Uterus (tissue), 2 donors: ENCODE measurements around the gene CDCP2.

Experiments used
- POLR2A ChIP-seq, 2 donors: fragments of 450-650 bp; IDR thresholded peaks; one replicate each; pipeline ENCODE4 v1.6.1; 2016; ENCODE audit warnings: antibody characterized with exemption in 2 of 2, mild to moderate bottlenecking in 1 of 2, moderate library complexity in 1 of 2
- TF ChIP-seq, protein P1 (sequence below), 4 experiments: fragments of 200-600 bp in 2 of 4; fragments of 450-650 bp in 2 of 4; sonication (generic) in 2 of 4; IDR thresholded peaks; one replicate each; pipeline ENCODE4 v1.5.1; 2016 to 2019; ENCODE audit warnings: antibody characterized with exemption in 4 of 4, mild to moderate bottlenecking in 2 of 4, moderate library complexity in 1 of 4

DNA sequence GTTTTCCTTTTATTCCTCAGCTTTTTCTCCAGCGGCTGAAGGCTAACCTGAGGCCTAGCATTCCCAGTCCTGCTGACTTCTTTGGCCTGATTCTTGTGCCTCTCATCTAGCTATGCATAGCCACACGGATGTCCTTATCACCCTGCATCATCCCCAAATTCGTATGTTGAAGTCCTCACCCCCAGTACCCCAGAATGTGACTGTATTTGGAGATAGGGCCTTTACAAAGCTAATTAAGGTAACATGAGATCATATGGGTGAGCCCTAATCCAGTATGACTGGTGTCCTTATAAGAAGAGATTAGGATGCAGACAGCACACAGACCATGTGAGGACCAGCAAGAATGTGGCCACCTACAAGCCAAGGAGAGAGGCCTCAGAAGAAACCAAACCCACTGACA, 44.6 kb downstream of the CDCP2 start:
- no peak for TF ChIP-seq POLR2A (IDR thresholded peaks at IDR 0.05)
- TF ChIP-seq, protein P1, sequence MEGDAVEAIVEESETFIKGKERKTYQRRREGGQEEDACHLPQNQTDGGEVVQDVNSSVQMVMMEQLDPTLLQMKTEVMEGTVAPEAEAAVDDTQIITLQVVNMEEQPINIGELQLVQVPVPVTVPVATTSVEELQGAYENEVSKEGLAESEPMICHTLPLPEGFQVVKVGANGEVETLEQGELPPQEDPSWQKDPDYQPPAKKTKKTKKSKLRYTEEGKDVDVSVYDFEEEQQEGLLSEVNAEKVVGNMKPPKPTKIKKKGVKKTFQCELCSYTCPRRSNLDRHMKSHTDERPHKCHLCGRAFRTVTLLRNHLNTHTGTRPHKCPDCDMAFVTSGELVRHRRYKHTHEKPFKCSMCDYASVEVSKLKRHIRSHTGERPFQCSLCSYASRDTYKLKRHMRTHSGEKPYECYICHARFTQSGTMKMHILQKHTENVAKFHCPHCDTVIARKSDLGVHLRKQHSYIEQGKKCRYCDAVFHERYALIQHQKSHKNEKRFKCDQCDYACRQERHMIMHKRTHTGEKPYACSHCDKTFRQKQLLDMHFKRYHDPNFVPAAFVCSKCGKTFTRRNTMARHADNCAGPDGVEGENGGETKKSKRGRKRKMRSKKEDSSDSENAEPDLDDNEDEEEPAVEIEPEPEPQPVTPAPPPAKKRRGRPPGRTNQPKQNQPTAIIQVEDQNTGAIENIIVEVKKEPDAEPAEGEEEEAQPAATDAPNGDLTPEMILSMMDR (IDR thresholded peaks at IDR 0.05) = no peak
